ENCODE data around the gene TBL1X. TPM values are rescaled to one million over a fixed set of nuclear protein-coding genes. Genes with fewer than 3 reads are reported as not detected.
A peak's percentile ranks its signal among the peaks of the same experiment; 100 is the strongest.

The TBL1X gene
- total RNA-seq, 1 experiment from 2014 or later, result 31.9 TPM

GRCh38 chrX:9656871-9657270, 192.0 kb downstream of the TBL1X start:
- no peaks in the 10 kb centered on the region for H4K20me1 ChIP-seq (ENCODE audit: low read length)
- CTCF ChIA-PET, result no interaction called here
- no peaks in the 10 kb centered on the region for H3K79me2 ChIP-seq (ENCODE audit: low read length)
- TF ChIP-seq, protein P1, sequence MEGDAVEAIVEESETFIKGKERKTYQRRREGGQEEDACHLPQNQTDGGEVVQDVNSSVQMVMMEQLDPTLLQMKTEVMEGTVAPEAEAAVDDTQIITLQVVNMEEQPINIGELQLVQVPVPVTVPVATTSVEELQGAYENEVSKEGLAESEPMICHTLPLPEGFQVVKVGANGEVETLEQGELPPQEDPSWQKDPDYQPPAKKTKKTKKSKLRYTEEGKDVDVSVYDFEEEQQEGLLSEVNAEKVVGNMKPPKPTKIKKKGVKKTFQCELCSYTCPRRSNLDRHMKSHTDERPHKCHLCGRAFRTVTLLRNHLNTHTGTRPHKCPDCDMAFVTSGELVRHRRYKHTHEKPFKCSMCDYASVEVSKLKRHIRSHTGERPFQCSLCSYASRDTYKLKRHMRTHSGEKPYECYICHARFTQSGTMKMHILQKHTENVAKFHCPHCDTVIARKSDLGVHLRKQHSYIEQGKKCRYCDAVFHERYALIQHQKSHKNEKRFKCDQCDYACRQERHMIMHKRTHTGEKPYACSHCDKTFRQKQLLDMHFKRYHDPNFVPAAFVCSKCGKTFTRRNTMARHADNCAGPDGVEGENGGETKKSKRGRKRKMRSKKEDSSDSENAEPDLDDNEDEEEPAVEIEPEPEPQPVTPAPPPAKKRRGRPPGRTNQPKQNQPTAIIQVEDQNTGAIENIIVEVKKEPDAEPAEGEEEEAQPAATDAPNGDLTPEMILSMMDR (conservative IDR thresholded peaks at IDR 0.05; ENCODE audit: low read depth, low read length), result no peak
- H3K27me3 ChIP-seq (ENCODE audit: low read length), result no peaks in the 10 kb centered on the region
- no peak overlapping the region for H3K9ac ChIP-seq (ENCODE audit: low read length)
- POLR2A ChIA-PET (ENCODE audit: unreplicated experiment), result no interaction called here
- intact Hi-C loops (cut with micrococcal nuclease), result no loop called here
- H2AFZ ChIP-seq (ENCODE audit: low read length), result no peak overlapping the region
- no peaks in the 10 kb centered on the region for H3K9me3 ChIP-seq (ENCODE audit: low read length)
- no peak overlapping the region for H3K4me2 ChIP-seq (ENCODE audit: low read length)
- no peak overlapping the region for H3K4me3 ChIP-seq (ENCODE audit: low read length)
- DNase-seq (peak; percentile 78), ATAC-seq (peak; percentile 18; the same call in 1 of the 2 replicates)
- H3K27ac ChIP-seq (ENCODE audit: low read length), result peak overlapping the region; percentile 54
- peaks cover 25% of the 10 kb centered on the region for H3K36me3 ChIP-seq (ENCODE audit: low read depth, low read length)
- H3K4me1 ChIP-seq (ENCODE audit: insufficient read depth, low read length), result peaks cover 45% of the 10 kb centered on the region
- H3F3A ChIP-seq (ENCODE audit: low read length, unreplicated experiment), result no peaks in the 10 kb centered on the region
- H3K9me2 ChIP-seq (replicated peaks; ENCODE audit: low read length), result no peaks in the 10 kb centered on the region
- no TSS peak for BruUV-seq (replicated peaks)

DNA sequence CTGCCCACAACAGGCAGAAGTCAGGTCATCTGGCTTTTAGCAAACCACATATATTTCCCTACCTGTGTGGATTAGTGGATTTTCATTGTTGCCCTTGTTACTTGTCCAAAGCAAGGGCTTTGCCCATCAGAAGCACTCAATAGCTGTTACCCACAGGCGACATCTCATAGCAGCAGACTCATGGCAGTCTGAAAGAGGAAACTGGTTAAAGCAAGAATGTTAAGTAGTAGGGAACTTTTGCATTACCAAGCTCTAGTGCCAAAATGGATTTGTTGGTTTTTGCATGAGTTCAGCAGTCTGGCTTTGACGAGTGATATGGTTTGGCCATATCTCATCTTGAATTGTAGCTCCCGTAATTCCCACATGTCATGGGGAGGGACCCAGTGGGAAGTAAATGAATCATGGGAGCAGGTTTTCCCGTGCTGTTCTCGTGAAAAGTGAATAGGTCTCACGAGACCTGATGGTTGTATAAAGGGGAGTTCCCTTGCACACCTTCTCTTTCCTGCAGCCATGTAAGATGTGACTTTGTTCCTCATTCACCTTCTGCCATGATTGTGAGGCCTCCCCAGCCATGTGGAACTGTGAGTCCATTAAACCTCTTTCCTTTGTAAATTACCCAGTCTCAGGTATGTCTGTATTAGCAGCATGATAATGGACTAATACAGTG, 192.9 kb downstream of the TBL1X start:
- CTCF ChIA-PET, result no interaction called here
- H3K4me3 ChIP-seq (ENCODE audit: low read length), result no peak overlapping the region
- no peaks in the 10 kb centered on the region for H3K79me2 ChIP-seq (ENCODE audit: low read length)
- POLR2A ChIA-PET (ENCODE audit: unreplicated experiment), result no interaction called here
- H3K9me3 ChIP-seq (ENCODE audit: low read length), result no peaks in the 10 kb centered on the region
- no peak for DNase-seq
- H3F3A ChIP-seq (ENCODE audit: low read length, unreplicated experiment), result no peaks in the 10 kb centered on the region
- intact Hi-C loops (cut with micrococcal nuclease), result no loop called here
- no peak overlapping the region for H2AFZ ChIP-seq (ENCODE audit: low read length)
- no peaks in the 10 kb centered on the region for H4K20me1 ChIP-seq (ENCODE audit: low read length)
- no peaks in the 10 kb centered on the region for H3K27me3 ChIP-seq (ENCODE audit: low read length)
- TF ChIP-seq EZH2phosphoT487 (IDR thresholded peaks at IDR 0.05; ENCODE audit: borderline replicate concordance, low read length) (no peak), EZH2 (IDR thresholded peaks at IDR 0.05; ENCODE audit: low read length, unreplicated experiment) (no peak)
- TF ChIP-seq, protein P1 (conservative IDR thresholded peaks at IDR 0.05; ENCODE audit: low read depth, low read length), result no peak
- no peak overlapping the region for H3K4me2 ChIP-seq (ENCODE audit: low read length)
- peaks cover 25% of the 10 kb centered on the region for H3K36me3 ChIP-seq (ENCODE audit: low read depth, low read length)
- BruUV-seq (replicated peaks), result no TSS peak
- peak overlapping the region; percentile 54 for H3K27ac ChIP-seq (ENCODE audit: low read length)
- H3K9ac ChIP-seq (ENCODE audit: low read length), result no peak overlapping the region
- no peak for ATAC-seq
- H3K9me2 ChIP-seq (replicated peaks; ENCODE audit: low read length), result no peaks in the 10 kb centered on the region
- peaks cover 54% of the 10 kb centered on the region for H3K4me1 ChIP-seq (ENCODE audit: insufficient read depth, low read length)

DNA sequence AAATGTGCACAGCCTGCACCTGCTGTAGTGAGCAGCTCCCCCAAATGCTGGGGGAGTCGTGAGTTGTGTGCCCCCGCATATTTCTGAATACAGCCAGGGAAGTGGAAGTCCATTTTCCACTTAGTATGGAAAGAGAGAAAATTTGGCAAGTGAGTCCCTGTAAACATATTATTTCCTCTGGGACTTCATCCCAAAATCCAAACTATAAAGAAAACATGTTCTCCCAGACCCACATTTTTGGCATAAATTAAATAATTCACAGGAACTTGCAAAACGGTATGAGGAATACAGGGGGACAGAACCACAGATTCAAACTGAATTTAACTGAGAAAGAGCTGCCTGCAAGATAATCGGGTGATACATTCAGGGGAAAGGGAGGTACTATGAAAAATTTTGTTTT, 193.6 kb downstream of the TBL1X start:
- no TSS peak for BruUV-seq (replicated peaks)
- H3K36me3 ChIP-seq (ENCODE audit: low read depth, low read length), result peaks cover 25% of the 10 kb centered on the region

More for the DNA sequence above, 193.6 kb downstream of the TBL1X start:
- Histone ChIP-seq H3K27ac (ENCODE audit: low read length) (peak overlapping the region; percentile 82), H4K20me1 (ENCODE audit: low read length) (no peaks in the 10 kb centered on the region), H3K9ac (ENCODE audit: low read length) (no peak overlapping the region), H3F3A (ENCODE audit: low read length, unreplicated experiment) (no peaks in the 10 kb centered on the region), H2AFZ (ENCODE audit: low read length) (no peak overlapping the region), H3K4me2 (ENCODE audit: low read length) (no peak overlapping the region), H3K79me2 (ENCODE audit: low read length) (no peaks in the 10 kb centered on the region), H3K27me3 (ENCODE audit: low read length) (no peaks in the 10 kb centered on the region), H3K9me2 (replicated peaks; ENCODE audit: low read length) (no peaks in the 10 kb centered on the region), H3K4me3 (ENCODE audit: low read length) (no peak overlapping the region), H3K9me3 (ENCODE audit: low read length) (no peaks in the 10 kb centered on the region), H3K4me1 (ENCODE audit: insufficient read depth, low read length) (peaks cover 57% of the 10 kb centered on the region)
- ChIA-PET POLR2A (ENCODE audit: unreplicated experiment) (no interaction called here), CTCF (no interaction called here)
- intact Hi-C loops (cut with micrococcal nuclease), result no loop called here
- TF ChIP-seq, protein P1 (conservative IDR thresholded peaks at IDR 0.05; ENCODE audit: low read depth, low read length), result no peak
- TF ChIP-seq EZH2phosphoT487 (IDR thresholded peaks at IDR 0.05; ENCODE audit: borderline replicate concordance, low read length) (no peak), EZH2 (IDR thresholded peaks at IDR 0.05; ENCODE audit: low read length, unreplicated experiment) (no peak)
- DNase-seq (no peak), ATAC-seq (no peak)
